AG04450 (cell line): ENCODE data around the gene STK26. TPM values are rescaled to one million over a fixed set of nuclear protein-coding genes. Genes with fewer than 3 reads are reported as not detected.

Experiments used
- CTCF ChIA-PET: fragments of 300-600, 350-600 bp; formaldehyde crosslinking; extraction: SDS; loops from one replicate; lab custom pipeline; 2022; ENCODE audit warnings: antibody characterized with exemption, inconsistent platforms; lab: Charles Lee
- POLR2A ChIA-PET: fragments of 350-600 bp; formaldehyde crosslinking; extraction: SDS; loops from one replicate; lab custom pipeline; 2021; ENCODE audit warnings: antibody characterized with exemption, inconsistent platforms; lab: Yijun Ruan, JAX
- DNase-seq: peaks from one replicate; pipeline ENCODE4 v3.0.0-alpha.2; 2011; ENCODE audit warnings: low read depth, low spot score
- H3K27ac ChIP-seq: one replicate; pipeline ENCODE4 v1.5.1; 2012; ENCODE audit warnings: low read depth, low read length, control low read depth
- H3K27me3 ChIP-seq: one replicate; pipeline ENCODE4 v1.6.0; 2012; ENCODE audit warnings: low read length; ENCODE audit not compliant: control insufficient read depth, insufficient read depth
- H3K4me3 ChIP-seq: 2 replicates; pipeline ENCODE4 v1.5.1; 2011; ENCODE audit warnings: mild to moderate bottlenecking, low read depth, low read length, control low read depth
- H3K9me3 ChIP-seq: 2 replicates; pipeline ENCODE4 v1.5.1; 2012; ENCODE audit warnings: low read length; ENCODE audit not compliant: control insufficient read depth, insufficient read depth
- polyA plus RNA-seq: library from polyadenylated mRNA; depleted of rRNA; stranded (reverse); fragments of >200 nt; gene quantifications from 2 replicates; pipeline ENCODE4 v1.2.3, GENCODE V29; 2011
- TF ChIP-seq, protein P1 (sequence below): IDR thresholded peaks from 2 replicates; pipeline ENCODE4 v1.5.1; 2011; ENCODE audit warnings: low read depth, low read length, control low read depth, inconsistent platforms

Gene STK26
- polyA plus RNA-seq, 1 experiment = 0.61 TPM

DNA sequence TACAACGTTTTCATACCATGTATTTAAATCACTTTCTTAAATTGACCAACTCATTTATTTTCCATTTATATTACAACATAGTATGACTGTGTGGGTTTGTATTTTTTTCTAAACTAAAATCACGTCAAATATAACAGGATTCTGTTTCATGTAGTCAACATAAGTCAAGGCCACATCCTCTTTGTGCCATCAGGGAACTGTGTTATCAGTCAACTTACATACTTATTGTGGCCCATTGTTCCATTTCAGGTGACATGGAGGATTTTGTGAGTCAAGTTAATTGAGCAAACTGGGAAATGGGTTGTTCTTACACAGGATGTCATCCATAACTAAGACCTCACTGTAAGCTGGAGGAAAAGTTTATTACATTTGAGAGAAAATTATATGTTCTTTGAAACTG lies 35.9 kb downstream of the STK26 start:
- ChIA-PET POLR2A (no interaction called here), CTCF (no interaction called here)
- Histone ChIP-seq H3K27me3 (no peaks in the 10 kb centered on the region), H3K9me3 (no peaks in the 10 kb centered on the region), H3K4me3 (no peak overlapping the region), H3K27ac (no peak overlapping the region)
- no peak for DNase-seq
- TF ChIP-seq, protein P1, sequence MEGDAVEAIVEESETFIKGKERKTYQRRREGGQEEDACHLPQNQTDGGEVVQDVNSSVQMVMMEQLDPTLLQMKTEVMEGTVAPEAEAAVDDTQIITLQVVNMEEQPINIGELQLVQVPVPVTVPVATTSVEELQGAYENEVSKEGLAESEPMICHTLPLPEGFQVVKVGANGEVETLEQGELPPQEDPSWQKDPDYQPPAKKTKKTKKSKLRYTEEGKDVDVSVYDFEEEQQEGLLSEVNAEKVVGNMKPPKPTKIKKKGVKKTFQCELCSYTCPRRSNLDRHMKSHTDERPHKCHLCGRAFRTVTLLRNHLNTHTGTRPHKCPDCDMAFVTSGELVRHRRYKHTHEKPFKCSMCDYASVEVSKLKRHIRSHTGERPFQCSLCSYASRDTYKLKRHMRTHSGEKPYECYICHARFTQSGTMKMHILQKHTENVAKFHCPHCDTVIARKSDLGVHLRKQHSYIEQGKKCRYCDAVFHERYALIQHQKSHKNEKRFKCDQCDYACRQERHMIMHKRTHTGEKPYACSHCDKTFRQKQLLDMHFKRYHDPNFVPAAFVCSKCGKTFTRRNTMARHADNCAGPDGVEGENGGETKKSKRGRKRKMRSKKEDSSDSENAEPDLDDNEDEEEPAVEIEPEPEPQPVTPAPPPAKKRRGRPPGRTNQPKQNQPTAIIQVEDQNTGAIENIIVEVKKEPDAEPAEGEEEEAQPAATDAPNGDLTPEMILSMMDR = no peak

DNA sequence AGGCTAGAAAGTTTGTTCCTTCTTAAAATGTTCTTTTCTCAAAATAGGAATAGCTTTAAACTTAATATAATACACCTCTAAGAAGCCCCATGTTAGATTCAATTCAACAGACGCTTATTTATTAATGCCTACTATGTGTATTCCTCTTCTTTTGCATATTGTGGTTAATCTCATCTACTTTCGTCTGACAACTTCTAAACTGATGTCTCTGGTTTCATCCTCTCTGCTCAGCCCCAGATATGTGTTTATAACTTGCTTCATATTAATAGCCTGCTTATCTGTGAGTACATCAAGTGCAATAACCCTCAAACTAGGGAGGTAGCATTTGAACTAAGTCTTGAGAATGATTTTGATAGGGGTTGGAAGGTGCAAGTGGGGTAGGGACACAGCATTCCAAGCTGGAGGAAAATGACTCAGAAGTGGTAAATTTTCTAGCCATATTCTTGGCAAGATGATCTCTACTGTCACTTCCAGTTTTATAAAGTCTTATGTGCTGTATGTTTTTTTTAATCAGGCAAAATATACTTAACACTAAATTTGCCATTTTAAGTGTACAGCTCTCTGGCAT lies 37.0 kb downstream of the STK26 start:
- ChIA-PET CTCF (no interaction called here), POLR2A (no interaction called here)
- TF ChIP-seq, protein P1 = no peak
- Histone ChIP-seq H3K4me3 (no peak overlapping the region), H3K9me3 (no peaks in the 10 kb centered on the region), H3K27me3 (no peaks in the 10 kb centered on the region), H3K27ac (no peak overlapping the region)
- DNase-seq = no peak

GRCh38 chrX:132063334-132063733 lies 40.2 kb downstream of the STK26 start:
- TF ChIP-seq, protein P1 = no peak
- DNase-seq = no peak
- ChIA-PET CTCF (interaction anchor here (0.7 kb wide), 1 partner anchor 9 kb away, joined by 3 read pairs; no protein-coding TSS in a partner anchor), POLR2A (no interaction called here)
- Histone ChIP-seq H3K27ac (no peak overlapping the region), H3K4me3 (no peak overlapping the region), H3K27me3 (no peaks in the 10 kb centered on the region), H3K9me3 (no peaks in the 10 kb centered on the region)

GRCh38 chrX:132063862-132064261 lies 40.8 kb downstream of the STK26 start:
- TF ChIP-seq, protein P1 = no peak
- Histone ChIP-seq H3K27ac (no peak overlapping the region), H3K4me3 (no peak overlapping the region), H3K9me3 (no peaks in the 10 kb centered on the region), H3K27me3 (no peaks in the 10 kb centered on the region)
- ChIA-PET POLR2A (no interaction called here), CTCF (no interaction called here)
- no peak for DNase-seq

GRCh38 chrX:132068405-132068804 lies 45.3 kb downstream of the STK26 start:
- H3K4me3 ChIP-seq = no peak overlapping the region
- no peaks in the 10 kb centered on the region for H3K27me3 ChIP-seq
- H3K9me3 ChIP-seq = no peaks in the 10 kb centered on the region
- ChIA-PET CTCF (interaction anchor here (1.1 kb wide), 1 partner anchor 227 kb away, joined by 3 read pairs; no protein-coding TSS in a partner anchor), POLR2A (no interaction called here)
- TF ChIP-seq, protein P1 = no peak
- DNase-seq = no peak
- no peak overlapping the region for H3K27ac ChIP-seq
